SU-DHL-6 (cell line): ENCODE measurements around the gene GTF2A1.

Experiments
- H2AFZ ChIP-seq: fragments of 200-600 bp; sonication (generic); 2 replicates; pipeline ENCODE4 v1.6.1; 2014; ENCODE audit warnings: low read depth, mild to moderate bottlenecking, moderate library complexity, mixed read lengths, antibody characterized with exemption, low read length; ENCODE audit not compliant: severe bottlenecking
- H3F3A ChIP-seq: fragments of 200-600 bp; shearing (Covaris generic); 2 replicates; pipeline ENCODE4 v1.6.0; 2016; ENCODE audit warnings: antibody characterized with exemption, mild to moderate bottlenecking; ENCODE audit not compliant: insufficient read depth
- H3K27ac ChIP-seq: fragments of 200-600 bp; sonication (generic); 2 replicates; pipeline ENCODE4 v1.5.1; 2016; ENCODE audit warnings: low read depth, mild to moderate bottlenecking, low read length, moderate library complexity, mixed read lengths
- H3K27me3 ChIP-seq: fragments of 200-600 bp; sonication (generic), shearing (Covaris generic); 2 replicates; pipeline ENCODE4 v1.6.0; 2014; ENCODE audit warnings: mild to moderate bottlenecking, low read length
- H3K36me3 ChIP-seq: fragments of 200-600 bp; sonication (generic); 2 replicates; pipeline ENCODE4 v1.6.1; 2014; ENCODE audit warnings: mild to moderate bottlenecking, low read length, mixed read lengths
- H3K4me2 ChIP-seq: fragments of 300-600, 200-600 bp; shearing (Covaris generic), sonication (generic); 2 replicates; pipeline ENCODE4 v1.6.0; 2014; ENCODE audit warnings: low read length, low read depth, mild to moderate bottlenecking; ENCODE audit not compliant: poor library complexity, severe bottlenecking
- H3K4me3 ChIP-seq: fragments of 200-600 bp; sonication (generic); 2 replicates; pipeline ENCODE4 v1.5.1; 2014; ENCODE audit warnings: antibody characterized with exemption, low read length, mild to moderate bottlenecking, mixed read lengths; ENCODE audit not compliant: insufficient read depth, poor library complexity, severe bottlenecking
- H3K79me2 ChIP-seq: fragments of 200-600 bp; sonication (generic); 2 replicates; pipeline ENCODE4 v1.6.1; 2014; ENCODE audit warnings: mild to moderate bottlenecking, low read length, moderate library complexity; ENCODE audit not compliant: insufficient read depth
- H3K9ac ChIP-seq: fragments of 200-600 bp; sonication (generic); 2 replicates; pipeline ENCODE4 v1.7.0; 2014; ENCODE audit warnings: mild to moderate bottlenecking, low read length
- H3K9me2 ChIP-seq: fragments of 200-600 bp; sonication (generic); replicated peaks from 2 replicates; pipeline ENCODE4 v1.6.1; 2014; ENCODE audit warnings: low read length; ENCODE audit not compliant: insufficient read depth
- H3K9me3 ChIP-seq: fragments of 200-600 bp; sonication (generic); 2 replicates; pipeline ENCODE4 v1.6.1; 2014; ENCODE audit warnings: low read length, mixed read lengths; ENCODE audit not compliant: insufficient read depth
- H4K20me1 ChIP-seq: fragments of 200-600 bp; sonication (generic); 2 replicates; pipeline ENCODE4 v1.6.1; 2014; ENCODE audit warnings: low read depth, mild to moderate bottlenecking, antibody characterized with exemption, low read length, moderate library complexity, mixed read lengths
- CTCF ChIP-seq: fragments of 200-600 bp; sonication (generic); IDR thresholded peaks from one replicate; pipeline ENCODE4 v1.5.1; 2017; ENCODE audit warnings: antibody characterized with exemption, mild to moderate bottlenecking, low read length, moderate library complexity; ENCODE audit not compliant: insufficient read depth, poor library complexity, severe bottlenecking
- EZH2phosphoT487 ChIP-seq: fragments of 200-600 bp; sonication (generic), shearing (Covaris generic); conservative IDR thresholded peaks from 2 replicates; pipeline ENCODE4 v1.6.1; 2018; ENCODE audit warnings: mild to moderate bottlenecking, antibody characterized with exemption, low read length, moderate library complexity, mixed read lengths

GTF2A1 gene

DNA sequence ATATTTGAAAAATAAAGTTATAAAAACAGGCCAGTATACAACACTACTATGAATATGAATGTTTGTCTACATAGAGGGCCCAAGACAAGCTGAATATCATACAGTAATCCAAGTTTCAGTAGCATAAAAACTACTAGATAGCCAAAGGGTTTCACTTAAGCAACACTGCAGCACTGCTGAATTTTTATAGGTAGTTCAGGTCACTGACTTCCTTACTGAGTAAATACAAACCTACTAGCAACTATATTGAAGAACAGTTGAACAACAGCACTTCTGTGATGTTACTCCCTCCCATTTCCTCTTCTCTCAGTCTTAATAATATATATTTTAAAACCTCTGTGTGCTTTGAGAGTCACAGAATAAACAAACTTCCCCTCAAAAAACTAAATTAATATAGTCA, 42.7 kb downstream of the GTF2A1 start:
- Histone ChIP-seq H3K4me2 (no peak overlapping the region), H3K36me3 (peaks cover 21% of the 10 kb centered on the region; the same call in 1 of the 2 replicates), H2AFZ (no peak overlapping the region), H3K27me3 (no peaks in the 10 kb centered on the region), H3F3A (peaks cover 6% of the 10 kb centered on the region; the same call in 1 of the 2 replicates), H3K9ac (no peak overlapping the region), H4K20me1 (no peaks in the 10 kb centered on the region), H3K9me3 (no peaks in the 10 kb centered on the region), H3K9me2 (no peaks in the 10 kb centered on the region), H3K27ac (no peak overlapping the region), H3K79me2 (no peaks in the 10 kb centered on the region), H3K4me3 (no peak overlapping the region)
- TF ChIP-seq CTCF = no peak
- TF ChIP-seq EZH2phosphoT487 = no peak

DNA sequence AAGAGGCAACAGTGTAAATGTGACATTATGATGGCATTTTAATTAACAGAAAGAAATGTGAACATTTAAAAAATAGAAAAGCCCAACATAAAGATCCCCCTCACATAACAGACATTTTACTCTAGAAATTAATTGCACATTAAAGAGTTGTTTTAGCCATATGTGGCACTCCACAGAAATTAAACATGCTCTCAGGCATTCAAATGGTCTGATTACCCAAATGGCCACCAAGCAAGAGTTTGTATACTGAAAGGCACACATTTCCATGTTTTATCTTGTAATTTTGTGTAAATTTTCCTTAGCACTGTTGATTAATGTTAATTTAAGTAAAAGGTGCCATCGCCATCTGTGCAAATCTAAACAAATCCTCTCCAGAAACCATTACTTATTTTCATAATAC, 43.5 kb downstream of the GTF2A1 start:
- Histone ChIP-seq H3K27ac (no peak overlapping the region), H3K9me2 (no peaks in the 10 kb centered on the region), H3F3A (peaks cover 6% of the 10 kb centered on the region; the same call in 1 of the 2 replicates), H3K9ac (no peak overlapping the region), H3K4me3 (no peak overlapping the region), H3K36me3 (peaks cover 20% of the 10 kb centered on the region; the same call in 1 of the 2 replicates), H3K4me2 (no peak overlapping the region), H3K79me2 (no peaks in the 10 kb centered on the region), H3K9me3 (no peaks in the 10 kb centered on the region), H4K20me1 (no peaks in the 10 kb centered on the region), H3K27me3 (no peaks in the 10 kb centered on the region), H2AFZ (no peak overlapping the region)
- TF ChIP-seq EZH2phosphoT487 (no peak), CTCF (no peak)

- no peaks in the 10 kb centered on the region for H3K79me2 ChIP-seq
- no peak overlapping the region for H2AFZ ChIP-seq
- peaks cover 6% of the 10 kb centered on the region; the same call in 1 of the 2 replicates for H3F3A ChIP-seq
- H3K9me3 ChIP-seq = no peaks in the 10 kb centered on the region
- H3K36me3 ChIP-seq = peaks cover 18% of the 10 kb centered on the region; the same call in 1 of the 2 replicates
- no peak overlapping the region for H3K9ac ChIP-seq
- H3K4me3 ChIP-seq = no peak overlapping the region
- H3K27ac ChIP-seq = no peak overlapping the region
- H4K20me1 ChIP-seq = no peaks in the 10 kb centered on the region
- no peak overlapping the region for H3K4me2 ChIP-seq
- TF ChIP-seq CTCF = no peak
- TF ChIP-seq EZH2phosphoT487 = no peak
- no peaks in the 10 kb centered on the region for H3K27me3 ChIP-seq
- no peaks in the 10 kb centered on the region for H3K9me2 ChIP-seq
Observed at GRCh38 chr14:81176241-81176640, 44.5 kb downstream of the GTF2A1 start.
